ENCODE data around the gene ARHGEF38. TPM values are rescaled to one million over a fixed set of nuclear protein-coding genes. Genes with fewer than 3 reads are reported as not detected.
A peak's percentile ranks its signal among the peaks of the same experiment; 100 is the strongest.

ARHGEF38 gene
- total RNA-seq, 1 donor from 2014 or later, result not detected

DNA sequence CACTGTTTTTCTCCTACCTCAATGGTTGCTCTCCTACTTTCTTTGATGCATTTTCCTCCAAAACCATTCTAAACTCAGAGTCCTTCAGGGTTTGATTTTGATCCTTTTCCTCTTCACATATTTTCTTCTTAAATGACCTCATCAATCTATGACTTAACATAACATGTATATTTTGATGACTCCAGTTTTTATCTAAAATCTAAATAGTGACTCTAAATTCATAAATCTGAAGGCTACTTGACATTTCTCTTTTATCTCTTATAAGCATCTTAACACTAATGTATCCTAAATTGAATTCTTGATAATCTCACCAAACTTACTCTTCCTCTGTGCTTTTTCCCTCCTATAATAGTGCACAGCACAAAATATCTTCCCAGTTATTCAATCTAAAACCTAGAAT lies 4.7 kb upstream of the ARHGEF38 start:
- H3K27me3 ChIP-seq (ENCODE audit: insufficient read depth, low read length), result no peaks in the 10 kb centered on the region
- no peak overlapping the region for H2AFZ ChIP-seq (ENCODE audit: low read depth, low read length)
- no peaks in the 10 kb centered on the region for H4K20me1 ChIP-seq (ENCODE audit: insufficient read depth, low read length)
- H3K4me1 Mint-ChIP-seq (ENCODE audit: low read depth, unreplicated experiment), result peaks cover 41% of the 10 kb centered on the region
- H3K9ac ChIP-seq (ENCODE audit: low read length), result no peak overlapping the region
- no peak for FAIRE-seq
- no peak overlapping the region for H3K27ac ChIP-seq (ENCODE audit: low read depth, low read length)
- H3K9me3 Mint-ChIP-seq (ENCODE audit: unreplicated experiment), result no peaks in the 10 kb centered on the region
- no peaks in the 10 kb centered on the region for H3K79me2 ChIP-seq (ENCODE audit: insufficient read depth, low read length)
- no peak overlapping the region for H3K4me2 ChIP-seq (ENCODE audit: low read length)
- TF ChIP-seq, protein P1, sequence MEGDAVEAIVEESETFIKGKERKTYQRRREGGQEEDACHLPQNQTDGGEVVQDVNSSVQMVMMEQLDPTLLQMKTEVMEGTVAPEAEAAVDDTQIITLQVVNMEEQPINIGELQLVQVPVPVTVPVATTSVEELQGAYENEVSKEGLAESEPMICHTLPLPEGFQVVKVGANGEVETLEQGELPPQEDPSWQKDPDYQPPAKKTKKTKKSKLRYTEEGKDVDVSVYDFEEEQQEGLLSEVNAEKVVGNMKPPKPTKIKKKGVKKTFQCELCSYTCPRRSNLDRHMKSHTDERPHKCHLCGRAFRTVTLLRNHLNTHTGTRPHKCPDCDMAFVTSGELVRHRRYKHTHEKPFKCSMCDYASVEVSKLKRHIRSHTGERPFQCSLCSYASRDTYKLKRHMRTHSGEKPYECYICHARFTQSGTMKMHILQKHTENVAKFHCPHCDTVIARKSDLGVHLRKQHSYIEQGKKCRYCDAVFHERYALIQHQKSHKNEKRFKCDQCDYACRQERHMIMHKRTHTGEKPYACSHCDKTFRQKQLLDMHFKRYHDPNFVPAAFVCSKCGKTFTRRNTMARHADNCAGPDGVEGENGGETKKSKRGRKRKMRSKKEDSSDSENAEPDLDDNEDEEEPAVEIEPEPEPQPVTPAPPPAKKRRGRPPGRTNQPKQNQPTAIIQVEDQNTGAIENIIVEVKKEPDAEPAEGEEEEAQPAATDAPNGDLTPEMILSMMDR (IDR thresholded peaks at IDR 0.05; ENCODE audit: insufficient read depth, low read depth, low read length), result no peak
- no peak for TF ChIP-seq EZH2 (IDR thresholded peaks at IDR 0.05; ENCODE audit: insufficient read depth, low read length)
- no peaks in the 10 kb centered on the region for H3K9me3 ChIP-seq (ENCODE audit: insufficient read depth, low read depth, low read length)
- H3K36me3 Mint-ChIP-seq (ENCODE audit: low read depth, unreplicated experiment), result no peaks in the 10 kb centered on the region
- no peaks in the 10 kb centered on the region for H3K4me1 ChIP-seq (ENCODE audit: insufficient read depth, low read length)
- H3K27ac Mint-ChIP-seq (ENCODE audit: unreplicated experiment), result peak overlapping the region; percentile 91
- no peak for DNase-seq (ENCODE audit: low read depth)
- no peaks in the 10 kb centered on the region for H3K36me3 ChIP-seq (ENCODE audit: insufficient read depth, low read length)
- no peak overlapping the region for H3K4me3 Mint-ChIP-seq (ENCODE audit: unreplicated experiment)
- no peaks in the 10 kb centered on the region for H3K27me3 Mint-ChIP-seq (ENCODE audit: low read depth, unreplicated experiment)
- H3K4me3 ChIP-seq (ENCODE audit: insufficient read depth, low read depth, low read length), result no peak overlapping the region

DNA sequence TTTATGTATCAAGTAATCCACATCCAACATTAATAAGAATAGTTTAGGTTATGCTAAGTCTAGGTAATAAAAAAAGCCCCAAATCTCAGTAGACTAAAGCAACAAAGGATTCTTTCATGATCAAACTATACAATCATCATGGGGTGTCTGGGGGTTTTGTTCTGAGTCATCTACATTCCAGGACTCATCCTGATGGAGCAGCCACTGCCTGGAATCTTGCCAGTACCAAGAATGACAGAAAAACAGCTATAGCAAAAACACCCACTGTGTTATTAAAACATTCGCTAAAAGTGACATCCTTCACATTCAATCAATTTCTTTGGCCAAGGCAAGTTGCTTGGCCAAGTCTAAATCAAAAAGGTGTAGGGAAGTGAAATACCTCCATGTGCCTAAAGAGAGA lies 3.9 kb upstream of the ARHGEF38 start:
- DNase-seq (ENCODE audit: low read depth) (no peak), FAIRE-seq (no peak)
- Mint-ChIP-seq H3K9me3 (ENCODE audit: unreplicated experiment) (no peaks in the 10 kb centered on the region), H3K4me1 (ENCODE audit: low read depth, unreplicated experiment) (peaks cover 41% of the 10 kb centered on the region), H3K27me3 (ENCODE audit: low read depth, unreplicated experiment) (no peaks in the 10 kb centered on the region), H3K36me3 (ENCODE audit: low read depth, unreplicated experiment) (no peaks in the 10 kb centered on the region), H3K27ac (ENCODE audit: unreplicated experiment) (peak overlapping the region; percentile 91), H3K4me3 (ENCODE audit: unreplicated experiment) (peak overlapping the region; percentile 6)
- H3K4me1 ChIP-seq (ENCODE audit: insufficient read depth, low read length), result no peaks in the 10 kb centered on the region
- H3K36me3 ChIP-seq (ENCODE audit: insufficient read depth, low read length), result no peaks in the 10 kb centered on the region
- no peak overlapping the region for H3K9ac ChIP-seq (ENCODE audit: low read length)
- no peaks in the 10 kb centered on the region for H3K27me3 ChIP-seq (ENCODE audit: insufficient read depth, low read length)
- H3K4me2 ChIP-seq (ENCODE audit: low read length), result peak overlapping the region; percentile 6
- H3K27ac ChIP-seq (ENCODE audit: low read depth, low read length), result no peak overlapping the region
- TF ChIP-seq, protein P1 (IDR thresholded peaks at IDR 0.05; ENCODE audit: insufficient read depth, low read depth, low read length), result no peak
- TF ChIP-seq EZH2 (IDR thresholded peaks at IDR 0.05; ENCODE audit: insufficient read depth, low read length), result no peak
- no peak overlapping the region for H2AFZ ChIP-seq (ENCODE audit: low read depth, low read length)
- no peaks in the 10 kb centered on the region for H3K79me2 ChIP-seq (ENCODE audit: insufficient read depth, low read length)
- no peak overlapping the region for H3K4me3 ChIP-seq (ENCODE audit: insufficient read depth, low read depth, low read length)
- no peaks in the 10 kb centered on the region for H4K20me1 ChIP-seq (ENCODE audit: insufficient read depth, low read length)
- H3K9me3 ChIP-seq (ENCODE audit: insufficient read depth, low read depth, low read length), result no peaks in the 10 kb centered on the region

DNA sequence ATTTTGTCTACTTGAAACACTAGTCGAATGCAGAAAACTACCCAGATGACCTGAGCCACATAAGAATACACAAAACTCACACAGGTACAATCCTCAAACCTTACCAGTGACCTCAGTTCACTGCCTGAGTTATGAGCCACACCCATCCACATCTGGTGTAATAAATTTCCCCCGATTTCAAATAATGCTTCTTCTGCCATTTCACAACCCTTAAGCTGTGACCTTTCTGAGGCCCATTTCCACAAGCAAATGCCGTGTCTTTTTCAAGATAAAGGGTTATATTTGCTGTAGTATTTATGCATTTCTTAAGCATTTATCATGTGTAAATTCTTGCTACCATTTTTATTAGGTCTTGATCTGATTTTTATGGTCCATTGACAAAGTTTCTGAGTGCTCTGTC lies 1.8 kb upstream of the ARHGEF38 start:
- no peaks in the 10 kb centered on the region for H3K36me3 Mint-ChIP-seq (ENCODE audit: low read depth, unreplicated experiment)
- no peak overlapping the region for H3K27ac Mint-ChIP-seq (ENCODE audit: unreplicated experiment)
- no peaks in the 10 kb centered on the region for H3K27me3 Mint-ChIP-seq (ENCODE audit: low read depth, unreplicated experiment)
- DNase-seq (ENCODE audit: low read depth), result no peak
- Histone ChIP-seq H2AFZ (ENCODE audit: low read depth, low read length) (no peak overlapping the region), H3K4me2 (ENCODE audit: low read length) (no peak overlapping the region), H3K9ac (ENCODE audit: low read length) (no peak overlapping the region), H3K9me3 (ENCODE audit: insufficient read depth, low read depth, low read length) (no peaks in the 10 kb centered on the region), H3K27me3 (ENCODE audit: insufficient read depth, low read length) (no peaks in the 10 kb centered on the region), H3K27ac (ENCODE audit: low read depth, low read length) (no peak overlapping the region), H3K4me1 (ENCODE audit: insufficient read depth, low read length) (no peaks in the 10 kb centered on the region), H4K20me1 (ENCODE audit: insufficient read depth, low read length) (no peaks in the 10 kb centered on the region), H3K36me3 (ENCODE audit: insufficient read depth, low read length) (no peaks in the 10 kb centered on the region), H3K4me3 (ENCODE audit: insufficient read depth, low read depth, low read length) (no peak overlapping the region), H3K79me2 (ENCODE audit: insufficient read depth, low read length) (no peaks in the 10 kb centered on the region)
- H3K4me1 Mint-ChIP-seq (ENCODE audit: low read depth, unreplicated experiment), result peaks cover 33% of the 10 kb centered on the region
- H3K9me3 Mint-ChIP-seq (ENCODE audit: unreplicated experiment), result no peaks in the 10 kb centered on the region
- FAIRE-seq, result no peak
- no peak overlapping the region for H3K4me3 Mint-ChIP-seq (ENCODE audit: unreplicated experiment)
- TF ChIP-seq EZH2 (IDR thresholded peaks at IDR 0.05; ENCODE audit: insufficient read depth, low read length), result no peak
- TF ChIP-seq, protein P1 (IDR thresholded peaks at IDR 0.05; ENCODE audit: insufficient read depth, low read depth, low read length), result no peak

All from astrocyte (in vitro differentiated cells and primary cell).